ENCODE data around the gene ZXDC.

Gene ZXDC

GRCh38 chr3:126521122-126521891, 45.6 kb upstream of the ZXDC start:
- in situ Hi-C loops (cut with MboI; ENCODE audit: low sequenced_read_pairs, unreplicated experiment): no loop called here

GRCh38 chr3:126519506-126520455, 44.1 kb upstream of the ZXDC start:
- no peak for TF ChIP-seq CTCF (IDR thresholded peaks at IDR 0.05; ENCODE audit: borderline replicate concordance, control extremely low read depth, extremely low read depth, insufficient read depth, missing control alignments)
- in situ Hi-C loops (cut with MboI; ENCODE audit: low sequenced_read_pairs, unreplicated experiment): no loop called here

More at GRCh38 chr3:126521122-126521891, 45.6 kb upstream of the ZXDC start:
- DNase-seq (ENCODE audit: low spot score): no peak
- no peak for TF ChIP-seq CTCF (IDR thresholded peaks at IDR 0.05; ENCODE audit: borderline replicate concordance, control extremely low read depth, extremely low read depth, insufficient read depth, missing control alignments)

GRCh38 chr3:126518779-126519177, 43.1 kb upstream of the ZXDC start:
- in situ Hi-C loops (cut with MboI; ENCODE audit: low sequenced_read_pairs, unreplicated experiment): no loop called here
- TF ChIP-seq CTCF (IDR thresholded peaks at IDR 0.05; ENCODE audit: borderline replicate concordance, control extremely low read depth, extremely low read depth, insufficient read depth, missing control alignments): no peak
- DNase-seq (ENCODE audit: low spot score): no peak

More at GRCh38 chr3:126519506-126520455, 44.1 kb upstream of the ZXDC start:
- DNase-seq (ENCODE audit: low spot score): no peak

GRCh38 chr3:126517986-126518778, 42.5 kb upstream of the ZXDC start:
- DNase-seq (ENCODE audit: low spot score): no peak
- in situ Hi-C loops (cut with MboI; ENCODE audit: low sequenced_read_pairs, unreplicated experiment): no loop called here
- TF ChIP-seq CTCF (IDR thresholded peaks at IDR 0.05; ENCODE audit: borderline replicate concordance, control extremely low read depth, extremely low read depth, insufficient read depth, missing control alignments): no peak

- TF ChIP-seq CTCF (IDR thresholded peaks at IDR 0.05; ENCODE audit: borderline replicate concordance, control extremely low read depth, extremely low read depth, insufficient read depth, missing control alignments): no peak
- DNase-seq (ENCODE audit: low spot score): no peak
- in situ Hi-C loops (cut with MboI; ENCODE audit: low sequenced_read_pairs, unreplicated experiment): no loop called here
Measured at GRCh38 chr3:126517291-126517951, 41.7 kb upstream of the ZXDC start, which contains the start of gene UROC1. Gene UROC1 (minus strand): TSS chr3:126517773. CDS start chr3:126517719, 54 bp downstream.
